A549 (cell line): ENCODE measurements around the gene KRT81. TPM values are rescaled to one million over a fixed set of nuclear protein-coding genes. Genes with fewer than 3 reads are reported as not detected.

Experiments used
- ATAC-seq, 2 experiments: fragments of 200-7000 bp in 1 of 2; fragments of >200 bp in 1 of 2; cut with Nextera tagmentation in 1 of 2; cut with Tn5 transposase in 1 of 2; 3 replicates each; pipeline versions ENCODE4 v1.8.0 to v1.9.1; 2018 to 2020; ENCODE audit warnings: mild to moderate bottlenecking in 1 of 2, moderate library complexity in 1 of 2
- CTCF ChIA-PET: fragments of 300-600 bp; sonication (Branson Sonifier 250); formaldehyde crosslinking; extraction: SDS; loops from one replicate; lab custom pipeline; 2021; ENCODE audit warnings: antibody characterized with exemption, inconsistent platforms; lab: Yijun Ruan, JAX
- POLR2A ChIA-PET: fragments of 350-600 bp; formaldehyde crosslinking; extraction: SDS; loops from one replicate; lab custom pipeline; 2021; ENCODE audit warnings: antibody characterized with exemption, inconsistent platforms; lab: Yijun Ruan, JAX
- DNase-seq, 2 experiments: peaks; one replicate each; pipeline versions ENCODE4 v3.0.0 to v3.0.0-alpha.2; 2011 to 2016; ENCODE audit warnings: low read depth in 1 of 2, low spot score in 1 of 2
- FAIRE-seq: peaks from 2 replicates; lab custom pipeline; 2011; peaks lifted over from hg19 to GRCh38; lab: Jason Lieb, UNC
- H3K27ac ChIP-seq, 2 experiments: fragments of >200 bp; sonication (Bioruptor Twin); formaldehyde crosslinking; 3 replicates each; pipeline ENCODE4 v1.5.1; 2016 to 2017
- H3K4me1 ChIP-seq: fragments of >200 bp; sonication (Bioruptor Twin); formaldehyde crosslinking; 3 replicates; pipeline ENCODE4 v1.6.1; 2016
- H3K4me2 ChIP-seq: fragments of >200 bp; sonication (Bioruptor Twin); formaldehyde crosslinking; 3 replicates; pipeline ENCODE4 v1.6.1; 2016
- H3K4me3 ChIP-seq: fragments of >200 bp; sonication (Bioruptor Twin); formaldehyde crosslinking; 3 replicates; pipeline ENCODE4 v1.5.1; 2016
- H3K9me3 ChIP-seq: fragments of >200 bp; sonication (Bioruptor Twin); formaldehyde crosslinking; 3 replicates; pipeline ENCODE4 v1.6.1; 2016
- BHLHE40 ChIP-seq: IDR thresholded peaks from 2 replicates; pipeline ENCODE4 v1.6.1; 2012; ENCODE audit warnings: low read depth, low read length, inconsistent platforms
- CBX2 ChIP-seq: fragments of 200-600 bp; sonication (generic); IDR thresholded peaks from 2 replicates; pipeline ENCODE4 v1.6.1; 2016; ENCODE audit warnings: low read depth, mild to moderate bottlenecking, borderline replicate concordance
- CBX8 ChIP-seq: fragments of 200-600 bp; sonication (generic); IDR thresholded peaks from 2 replicates; pipeline ENCODE4 v1.6.1; 2016
- CEBPB ChIP-seq, 2 experiments: fragments of >200 bp in 1 of 2; sonication (Bioruptor Twin) in 1 of 2; formaldehyde crosslinking in 1 of 2; IDR thresholded peaks; 2 replicates each; pipeline ENCODE4 v1.6.1; 2012 to 2016
- CHD2 ChIP-seq: fragments of 150-350 bp; IDR thresholded peaks from 2 replicates; pipeline ENCODE4 v1.6.1; 2014; ENCODE audit warnings: low read length; ENCODE audit not compliant: partially characterized antibody
- CTCF ChIP-seq: fragments of >200 bp; sonication (Bioruptor Twin); formaldehyde crosslinking; IDR thresholded peaks from 3 replicates; pipeline ENCODE4 v1.5.1; 2016
- EP300 ChIP-seq, 2 experiments: fragments of >200 bp; sonication (Bioruptor Twin); formaldehyde crosslinking; IDR thresholded peaks; 2 replicates in 1 of 2; 3 replicates in 1 of 2; pipeline ENCODE4 v1.6.1; 2016 to 2017
- ESRRA ChIP-seq: fragments of 150-350 bp; IDR thresholded peaks from 2 replicates; pipeline ENCODE4 v1.6.1; 2014; ENCODE audit warnings: mild to moderate bottlenecking, low read length, borderline replicate concordance
- FOSB ChIP-seq: fragments of 250-450 bp; sonication (Bioruptor Pico); IDR thresholded peaks from 2 replicates; pipeline ENCODE4 v1.5.0; 2020; ENCODE audit warnings: mild to moderate bottlenecking, moderate library complexity
- GATA3 ChIP-seq: IDR thresholded peaks from 2 replicates; pipeline ENCODE4 v1.6.1; 2012; ENCODE audit warnings: borderline replicate concordance
- HDAC2 ChIP-seq: fragments of 200-600 bp; sonication (generic); IDR thresholded peaks from 2 replicates; pipeline ENCODE4 v1.6.1; 2016
- HEYL ChIP-seq: fragments of 250-450 bp; sonication (Bioruptor Pico); IDR thresholded peaks from 2 replicates; pipeline ENCODE4 v1.8.0; 2021; ENCODE audit warnings: mild to moderate bottlenecking, moderate library complexity
- HOXA7 ChIP-seq: fragments of 250-450 bp; sonication (Bioruptor Pico); IDR thresholded peaks from 2 replicates; pipeline ENCODE4 v1.5.0; 2020; ENCODE audit warnings: mild to moderate bottlenecking, moderate library complexity
- KDM1A ChIP-seq: fragments of 200-600 bp; sonication (generic); IDR thresholded peaks from 2 replicates; pipeline ENCODE4 v1.6.1; 2016; ENCODE audit warnings: low read depth, mild to moderate bottlenecking
- KDM5A ChIP-seq: fragments of 200-600 bp; sonication (generic); IDR thresholded peaks from 2 replicates; pipeline ENCODE4 v1.6.1; 2016; ENCODE audit warnings: antibody characterized with exemption, mild to moderate bottlenecking
- MAZ ChIP-seq: fragments of 150-350 bp; IDR thresholded peaks from 2 replicates; pipeline ENCODE4 v1.6.1; 2014; ENCODE audit warnings: antibody characterized with exemption, low read depth, low read length, borderline replicate concordance
- MYC ChIP-seq: IDR thresholded peaks from 2 replicates; pipeline ENCODE4 v1.6.1; 2012; ENCODE audit warnings: mild to moderate bottlenecking, inconsistent platforms, low read length, improper control_type of control experiment, borderline replicate concordance
- NR3C1 ChIP-seq: fragments of >200 bp; sonication (Bioruptor Twin); formaldehyde crosslinking; IDR thresholded peaks from 3 replicates; pipeline ENCODE4 v1.6.1; 2017
- POLR2A ChIP-seq: IDR thresholded peaks from 2 replicates; pipeline ENCODE4 v1.6.1; 2012; ENCODE audit warnings: mild to moderate bottlenecking, low read length
- POLR2AphosphoS2 ChIP-seq: conservative IDR thresholded peaks from 2 replicates; pipeline ENCODE4 v1.6.1; 2012; ENCODE audit warnings: low read length, improper control_type of control experiment, inconsistent platforms
- RAD21 ChIP-seq, 2 experiments: fragments of >200 bp in 1 of 2; sonication (Bioruptor Twin) in 1 of 2; formaldehyde crosslinking in 1 of 2; IDR thresholded peaks in 1 of 2; conservative IDR thresholded peaks in 1 of 2; 2 replicates in 1 of 2; 3 replicates in 1 of 2; pipeline ENCODE4 v1.6.1; 2012 to 2018; ENCODE audit warnings: inconsistent platforms in 1 of 2
- RARB ChIP-seq: fragments of 250-450 bp; sonication (Bioruptor Pico); IDR thresholded peaks from 2 replicates; pipeline ENCODE4 v1.8.0; 2021; ENCODE audit warnings: mild to moderate bottlenecking, moderate library complexity
- RCOR1 ChIP-seq: fragments of 150-350 bp; IDR thresholded peaks from 2 replicates; pipeline ENCODE4 v1.6.1; 2014; ENCODE audit warnings: antibody characterized with exemption, low read length, low read depth
- REST ChIP-seq: fragments of 200-600 bp; sonication (generic); IDR thresholded peaks from 2 replicates; pipeline ENCODE4 v1.6.1; 2016; ENCODE audit warnings: antibody characterized with exemption, mild to moderate bottlenecking, moderate library complexity
- RFX5 ChIP-seq: fragments of 450-650 bp; IDR thresholded peaks from 2 replicates; pipeline ENCODE4 v1.7.1; 2014; ENCODE audit warnings: antibody characterized with exemption, mild to moderate bottlenecking, moderate library complexity
- RNF2 ChIP-seq: fragments of 200-600 bp; sonication (generic); IDR thresholded peaks from 2 replicates; pipeline ENCODE4 v1.6.1; 2016; ENCODE audit warnings: low read depth, mild to moderate bottlenecking, antibody characterized with exemption, moderate library complexity, borderline replicate concordance
- TFCP2L1 ChIP-seq: fragments of 250-450 bp; sonication (Bioruptor Pico); IDR thresholded peaks from 2 replicates; pipeline ENCODE4 v1.5.0; 2021; ENCODE audit warnings: mild to moderate bottlenecking
- USF2 ChIP-seq: fragments of 450-650 bp; IDR thresholded peaks from 2 replicates; pipeline ENCODE4 v1.6.1; 2014; ENCODE audit warnings: antibody characterized with exemption
- ZC3H11A ChIP-seq: fragments of 450-650 bp; IDR thresholded peaks from 2 replicates; pipeline ENCODE4 v1.6.1; 2014; ENCODE audit warnings: antibody characterized with exemption, mild to moderate bottlenecking
- ZFP36 ChIP-seq: fragments of 450-650 bp; IDR thresholded peaks from 2 replicates; pipeline ENCODE4 v1.6.1; 2014; ENCODE audit warnings: borderline replicate concordance; ENCODE audit not compliant: partially characterized antibody
- ZSCAN20 ChIP-seq: fragments of 250-450 bp; sonication (Bioruptor Pico); IDR thresholded peaks from 2 replicates; pipeline ENCODE4 v1.8.0; 2022; ENCODE audit warnings: mild to moderate bottlenecking, moderate library complexity
- WGBS: methylation state at CpG from one replicate; pipeline ENCODE4 v1.1.6; 2017; ENCODE audit errors: missing lambda C conversion rate; 5-methylcytosine and 5-hydroxymethylcytosine counted together
- polyA plus RNA-seq, 4 experiments: library from polyadenylated mRNA; depleted of rRNA in 3 of 4; stranded (reverse); fragments of >200 nt; fragmentation: RNase III in 1 of 4; extraction: RNeasy Plus Mini Kit Qiagen cat#74134 plus additional on column Dnase treatment in 1 of 4; gene quantifications; 2 replicates in 3 of 4; 3 replicates in 1 of 4; pipeline ENCODE4 v1.2.3, GENCODE V29; 2011 to 2017
- TF ChIP-seq, protein P1 (sequence below): IDR thresholded peaks from 2 replicates; pipeline ENCODE4 v1.6.1; 2012; ENCODE audit warnings: low read depth, borderline replicate concordance
- TF ChIP-seq, protein P2 (sequence below): fragments of >200 bp; sonication (Bioruptor Twin); formaldehyde crosslinking; IDR thresholded peaks from 3 replicates; pipeline ENCODE4 v1.6.1; 2016

KRT81 gene
- polyA plus RNA-seq, 2 of the 4 experiments (the other 2 are of a cell fraction): 1,799 to 3,643 TPM

GRCh38 chr12:52248541-52249461 is 42.5 kb downstream of the KRT81 start:
- WGBS: 61% methylated on average over 18 of the region's 18 CpGs
- TF ChIP-seq, protein P1, sequence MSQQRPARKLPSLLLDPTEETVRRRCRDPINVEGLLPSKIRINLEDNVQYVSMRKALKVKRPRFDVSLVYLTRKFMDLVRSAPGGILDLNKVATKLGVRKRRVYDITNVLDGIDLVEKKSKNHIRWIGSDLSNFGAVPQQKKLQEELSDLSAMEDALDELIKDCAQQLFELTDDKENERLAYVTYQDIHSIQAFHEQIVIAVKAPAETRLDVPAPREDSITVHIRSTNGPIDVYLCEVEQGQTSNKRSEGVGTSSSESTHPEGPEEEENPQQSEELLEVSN: 0 out of 2 replicates have a peak, but pooled peaks have one; percentile 38
- 0 out of 2 replicates have a peak, but pooled peaks have one; percentile 6 for TF ChIP-seq USF2
- no peak; the same call in 1 of the 2 replicates for TF ChIP-seq HOXA7 (CRISPR knock-in tag)
- no peak for TF ChIP-seq ZSCAN20 (CRISPR knock-in tag)
- TF ChIP-seq POLR2A: no peak; the same call in 1 of the 2 replicates
- TF ChIP-seq RAD21 (conservative IDR thresholded peaks at IDR 0.05 in 1 of 2, IDR thresholded peaks at IDR 0.05 in 1 of 2): 0 out of 5 replicates have a peak, but pooled peaks of 1 of the 2 experiments have one; percentile 2
- no peak for TF ChIP-seq ZFP36
- TF ChIP-seq CEBPB (IDR thresholded peaks at IDR 0.05): no peak
- TF ChIP-seq POLR2AphosphoS2: peak; percentile 38
- peak; percentile 43 for TF ChIP-seq TFCP2L1 (CRISPR knock-in tag)
- TF ChIP-seq, protein P2, sequence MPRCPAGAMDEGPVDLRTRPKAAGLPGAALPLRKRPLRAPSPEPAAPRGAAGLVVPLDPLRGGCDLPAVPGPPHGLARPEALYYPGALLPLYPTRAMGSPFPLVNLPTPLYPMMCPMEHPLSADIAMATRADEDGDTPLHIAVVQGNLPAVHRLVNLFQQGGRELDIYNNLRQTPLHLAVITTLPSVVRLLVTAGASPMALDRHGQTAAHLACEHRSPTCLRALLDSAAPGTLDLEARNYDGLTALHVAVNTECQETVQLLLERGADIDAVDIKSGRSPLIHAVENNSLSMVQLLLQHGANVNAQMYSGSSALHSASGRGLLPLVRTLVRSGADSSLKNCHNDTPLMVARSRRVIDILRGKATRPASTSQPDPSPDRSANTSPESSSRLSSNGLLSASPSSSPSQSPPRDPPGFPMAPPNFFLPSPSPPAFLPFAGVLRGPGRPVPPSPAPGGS: no peak
- TF ChIP-seq RFX5: no peak
- TF ChIP-seq EP300 (IDR thresholded peaks at IDR 0.05): no peak
- no peak for TF ChIP-seq ZC3H11A
- TF ChIP-seq CBX8: no peak
- peak; percentile 57 for TF ChIP-seq RARB (CRISPR knock-in tag)
- no peak for TF ChIP-seq BHLHE40
- TF ChIP-seq FOSB: peak; percentile 63
- TF ChIP-seq MAZ: no peak
- no peak for TF ChIP-seq NR3C1
- no peak for TF ChIP-seq RCOR1
- TF ChIP-seq HEYL: no peak; the same call in 1 of the 2 replicates
- no peak; the same call in 1 of the 2 replicates for TF ChIP-seq REST
- TF ChIP-seq CTCF: no peak
- TF ChIP-seq KDM1A: no peak
- no peak for TF ChIP-seq CBX2
- TF ChIP-seq CHD2: no peak
- TF ChIP-seq MYC: no peak
- TF ChIP-seq RNF2: no peak
- TF ChIP-seq ESRRA: no peak
- no peak for TF ChIP-seq HDAC2
- no peak for TF ChIP-seq KDM5A
- TF ChIP-seq GATA3: peak; percentile 9

More at GRCh38 chr12:52248541-52249461, 42.5 kb downstream of the KRT81 start:
- FAIRE-seq (no peak), DNase-seq (peak in 1 of 2 experiments; percentile 71), ATAC-seq (peak; percentile 0; a peak in 3 of 6 replicates)
- Histone ChIP-seq H3K4me3 (no peak overlapping the region), H3K4me2 (peak overlapping the region; percentile 99), H3K4me1 (peaks cover 96% of the 10 kb centered on the region), H3K9me3 (no peaks in the 10 kb centered on the region), H3K27ac (peak overlapping the region; percentile 92 to 97)
- POLR2A ChIA-PET: interaction anchor here (0.7 to 18.5 kb wide), 11 partner anchors 13 to 631 kb away, joined by 3 to 383 read pairs (median 5); partner anchors contain the start of genes KRT7, KRT80 and KRT86
- CTCF ChIA-PET: interaction anchor here (0.6 to 14.8 kb wide), 13 partner anchors 14 to 631 kb away, joined by 3 to 321 read pairs (median 5); partner anchors contain the start of genes KRT7 and KRT86
